ACHN (cell line): ENCODE measurements around the gene TMEM39B.
"Not testable (repeated sequence)": the region's sequence is repeated elsewhere in the genome, so short reads cannot be mapped to it uniquely, and the experiment has no call there.

ENCODE experiments used
- DNase-seq: peaks from one replicate; pipeline ENCODE4 v3.0.0-alpha.2; 2015
- in situ Hi-C: cut with HindIII; loops from 2 replicates; pipeline ENCODE4 v1.10.0; 2017; ENCODE audit warnings: low sequenced_read_pairs, low pct_ligation_motif_present, low pct_unique_long_range_greater_than_20kb

TMEM39B gene

GRCh38 chr1:32065613-32066488, 6.9 kb upstream of the TMEM39B start:
- in situ Hi-C loops, DNase-seq: not testable (repeated sequence)

GRCh38 chr1:32066489-32066873, 6.3 kb upstream of the TMEM39B start:
- no peak for DNase-seq
- in situ Hi-C loops = no loop called here

- in situ Hi-C loops = no loop called here
- DNase-seq = peak; percentile 45
These were observed 3.7 kb upstream of the TMEM39B start for GRCh38 chr1:32068957-32069588.

GRCh38 chr1:32071758-32072621, 749 bp upstream of the TMEM39B start:
- DNase-seq = no peak
- in situ Hi-C loops = no loop called here

GRCh38 chr1:32073299-32074229, 825 bp downstream of the TMEM39B start:
- in situ Hi-C loops = no loop called here
- peak; percentile 81 for DNase-seq

GRCh38 chr1:32074841-32075240, 2.1 kb downstream of the TMEM39B start:
- in situ Hi-C loops = no loop called here
- DNase-seq = no peak

GRCh38 chr1:32077451-32077850, 4.7 kb downstream of the TMEM39B start:
- DNase-seq = no peak
- in situ Hi-C loops = no loop called here

GRCh38 chr1:32082022-32082421, 9.3 kb downstream of the TMEM39B start:
- DNase-seq = no peak
- in situ Hi-C loops = no loop called here

GRCh38 chr1:32086381-32086780, 13.6 kb downstream of the TMEM39B start:
- DNase-seq, in situ Hi-C loops: not testable (repeated sequence)

- in situ Hi-C loops = no loop called here
- DNase-seq = no peak
These were observed 18.4 kb downstream of the TMEM39B start for GRCh38 chr1:32091176-32091575.

GRCh38 chr1:32091591-32091990, 18.9 kb downstream of the TMEM39B start:
- no peak for DNase-seq
- in situ Hi-C loops = no loop called here

- no peak for DNase-seq
- in situ Hi-C loops = no loop called here
These were observed 22.2 kb downstream of the TMEM39B start for GRCh38 chr1:32094746-32095521.

GRCh38 chr1:32099426-32099825, 26.7 kb downstream of the TMEM39B start:
- DNase-seq = no peak
- in situ Hi-C loops = no loop called here

GRCh38 chr1:32100359-32100758, 27.6 kb downstream of the TMEM39B start:
- in situ Hi-C loops = no loop called here
- no peak for DNase-seq

GRCh38 chr1:32100807-32101708, 28.3 kb downstream of the TMEM39B start:
- peak; percentile 30 for DNase-seq
- in situ Hi-C loops = no loop called here

GRCh38 chr1:32104127-32104526, 31.4 kb downstream of the TMEM39B start:
- in situ Hi-C loops = no loop called here
- no peak for DNase-seq
